DOHH2 (cell line): ENCODE measurements around the gene CHI3L1.

Experiments
- H3F3A ChIP-seq: fragments of 200-600 bp; sonication (generic), shearing (Covaris generic); 2 replicates; pipeline ENCODE4 v1.6.0; 2016; ENCODE audit warnings: antibody characterized with exemption, mild to moderate bottlenecking; ENCODE audit not compliant: control insufficient read depth, insufficient read depth
- H3K27ac ChIP-seq: fragments of 200-600 bp; sonication (generic); 2 replicates; pipeline ENCODE4 v1.5.1; 2014; ENCODE audit warnings: low read depth, mild to moderate bottlenecking, low read length, moderate library complexity
- H3K27me3 ChIP-seq: fragments of 200-600 bp; sonication (generic); 2 replicates; pipeline ENCODE4 v1.6.1; 2014; ENCODE audit warnings: mild to moderate bottlenecking, low read length, mixed read lengths; ENCODE audit not compliant: control insufficient read depth
- H3K36me3 ChIP-seq: fragments of 200-600 bp; sonication (generic); 2 replicates; pipeline ENCODE4 v1.6.1; 2014; ENCODE audit warnings: mild to moderate bottlenecking, low read length, moderate library complexity, mixed read lengths; ENCODE audit not compliant: control insufficient read depth
- H3K4me1 ChIP-seq: fragments of 200-600 bp; sonication (generic); 2 replicates; pipeline ENCODE4 v1.6.1; 2014; ENCODE audit warnings: mild to moderate bottlenecking, low read length, mixed read lengths; ENCODE audit not compliant: control insufficient read depth
- H3K4me2 ChIP-seq: fragments of 200-600 bp; sonication (generic); 2 replicates; pipeline ENCODE4 v1.6.0; 2014; ENCODE audit warnings: mild to moderate bottlenecking, low read length, moderate library complexity
- H3K4me3 ChIP-seq: fragments of 200-600 bp; sonication (generic); 2 replicates; pipeline ENCODE4 v1.5.1; 2014; ENCODE audit warnings: mild to moderate bottlenecking, low read length, mixed read lengths
- H3K79me2 ChIP-seq: fragments of 200-600 bp; sonication (generic); 2 replicates; pipeline ENCODE4 v1.6.1; 2014; ENCODE audit warnings: mild to moderate bottlenecking, low read length, mixed read lengths; ENCODE audit not compliant: control insufficient read depth
- H3K9me2 ChIP-seq: fragments of 200-600 bp; sonication (generic); replicated peaks from 2 replicates; pipeline ENCODE4 v1.6.1; 2014; ENCODE audit warnings: mild to moderate bottlenecking, low read length, mixed read lengths; ENCODE audit not compliant: control insufficient read depth
- H3K9me3 ChIP-seq: fragments of 200-600 bp; sonication (generic); 2 replicates; pipeline ENCODE4 v1.6.1; 2014; ENCODE audit warnings: antibody characterized with exemption, low read length, mixed read lengths; ENCODE audit not compliant: control insufficient read depth, insufficient read depth
- H4K20me1 ChIP-seq: fragments of 200-600 bp; sonication (generic); 2 replicates; pipeline ENCODE4 v1.6.0; 2014; ENCODE audit warnings: low read depth, mild to moderate bottlenecking, antibody characterized with exemption, low read length, moderate library complexity; ENCODE audit not compliant: control insufficient read depth, insufficient read depth
- CTCF ChIP-seq: fragments of 200-600 bp; sonication (generic); IDR thresholded peaks from one replicate; pipeline ENCODE4 v1.5.1; 2014; ENCODE audit warnings: antibody characterized with exemption, mild to moderate bottlenecking, low read depth, low read length; ENCODE audit not compliant: poor library complexity, severe bottlenecking
- EZH2phosphoT487 ChIP-seq: fragments of 200-600 bp; sonication (generic); IDR thresholded peaks from 2 replicates; pipeline ENCODE4 v1.6.1; 2017; ENCODE audit warnings: borderline replicate concordance, mild to moderate bottlenecking, antibody characterized with exemption, low read length, moderate library complexity, mixed read lengths

The CHI3L1 gene

GRCh38 chr1:203143641-203144040 lies 42.9 kb downstream of the CHI3L1 start:
- TF ChIP-seq EZH2phosphoT487 (no peak), CTCF (no peak)
- no peak overlapping the region for H3K4me2 ChIP-seq
- no peaks in the 10 kb centered on the region for H3K4me1 ChIP-seq
- no peaks in the 10 kb centered on the region for H4K20me1 ChIP-seq
- H3K79me2 ChIP-seq: no peaks in the 10 kb centered on the region
- H3K9me3 ChIP-seq: no peaks in the 10 kb centered on the region
- H3K27me3 ChIP-seq: peaks cover 15% of the 10 kb centered on the region; the same call in 1 of the 2 replicates
- H3F3A ChIP-seq: no peaks in the 10 kb centered on the region
- H3K27ac ChIP-seq: no peak overlapping the region
- no peak overlapping the region for H3K4me3 ChIP-seq
- no peaks in the 10 kb centered on the region for H3K9me2 ChIP-seq
- H3K36me3 ChIP-seq: no peaks in the 10 kb centered on the region

GRCh38 chr1:203142684-203143408 lies 43.7 kb downstream of the CHI3L1 start:
- H3K27ac ChIP-seq: no peak overlapping the region
- H3K79me2 ChIP-seq: no peaks in the 10 kb centered on the region
- H3K4me1 ChIP-seq: no peaks in the 10 kb centered on the region
- H3K9me3 ChIP-seq: no peaks in the 10 kb centered on the region
- H3K4me2 ChIP-seq: no peak overlapping the region
- TF ChIP-seq EZH2phosphoT487 (no peak), CTCF (no peak)
- H3K4me3 ChIP-seq: no peak overlapping the region
- H4K20me1 ChIP-seq: no peaks in the 10 kb centered on the region
- no peaks in the 10 kb centered on the region for H3F3A ChIP-seq
- peaks cover 22% of the 10 kb centered on the region for H3K27me3 ChIP-seq
- no peaks in the 10 kb centered on the region for H3K9me2 ChIP-seq
- no peaks in the 10 kb centered on the region for H3K36me3 ChIP-seq

GRCh38 chr1:203142124-203142523 lies 44.4 kb downstream of the CHI3L1 start:
- Histone ChIP-seq H4K20me1 (no peaks in the 10 kb centered on the region), H3K27ac (no peak overlapping the region), H3K4me1 (no peaks in the 10 kb centered on the region), H3K9me3 (no peaks in the 10 kb centered on the region), H3K36me3 (no peaks in the 10 kb centered on the region), H3K27me3 (peaks cover 24% of the 10 kb centered on the region), H3K4me3 (no peak overlapping the region), H3F3A (no peaks in the 10 kb centered on the region), H3K4me2 (no peak overlapping the region), H3K79me2 (no peaks in the 10 kb centered on the region), H3K9me2 (no peaks in the 10 kb centered on the region)
- TF ChIP-seq EZH2phosphoT487 (no peak), CTCF (no peak)
